HG03460 (cell line): Measurements from ENCODE around the gene CELSR1.

Source experiments
- ATAC-seq: cut with Tn5 transposase; IDR thresholded peaks from one replicate; pipeline ENCODE4 v1.9.1; 2021; ENCODE audit not compliant: unreplicated experiment

CELSR1 gene

DNA sequence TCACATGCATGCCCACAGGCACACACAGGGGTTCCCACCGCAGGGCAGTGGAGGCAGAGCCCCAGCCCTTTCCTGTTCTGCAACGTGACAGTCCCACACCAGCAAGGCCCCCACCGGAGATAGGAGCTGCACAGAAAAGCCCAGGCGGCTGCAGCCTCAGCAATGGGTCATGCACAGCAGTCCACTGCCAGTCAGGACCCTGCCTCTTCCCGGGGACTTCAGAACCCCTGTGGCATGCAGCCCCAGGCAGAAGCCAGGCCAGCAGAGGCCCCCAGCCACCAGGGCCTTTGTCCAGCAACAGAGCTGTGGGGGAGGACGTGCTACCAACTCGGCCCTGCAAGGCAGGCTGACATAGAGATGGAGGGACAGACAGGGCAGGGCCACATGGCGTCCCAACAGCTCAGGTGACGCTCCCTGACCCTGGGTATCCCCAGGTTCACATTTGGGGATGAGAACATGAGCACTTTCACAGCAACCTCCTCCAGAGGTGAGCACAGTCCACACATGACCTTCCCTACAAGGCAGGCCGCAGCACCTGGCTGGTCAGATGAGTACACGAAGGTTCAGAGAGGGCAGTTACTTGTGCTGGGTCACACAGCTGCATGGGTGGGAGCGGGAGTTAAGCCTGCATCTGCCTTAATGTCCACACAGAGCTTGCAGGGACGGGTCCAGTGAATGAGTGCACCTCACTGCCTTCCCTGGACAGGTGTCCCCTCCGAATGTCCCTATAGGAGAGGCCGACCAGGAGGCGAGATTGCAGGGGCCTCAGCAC lies 87.3 kb downstream of the CELSR1 start:
- no peak for ATAC-seq

DNA sequence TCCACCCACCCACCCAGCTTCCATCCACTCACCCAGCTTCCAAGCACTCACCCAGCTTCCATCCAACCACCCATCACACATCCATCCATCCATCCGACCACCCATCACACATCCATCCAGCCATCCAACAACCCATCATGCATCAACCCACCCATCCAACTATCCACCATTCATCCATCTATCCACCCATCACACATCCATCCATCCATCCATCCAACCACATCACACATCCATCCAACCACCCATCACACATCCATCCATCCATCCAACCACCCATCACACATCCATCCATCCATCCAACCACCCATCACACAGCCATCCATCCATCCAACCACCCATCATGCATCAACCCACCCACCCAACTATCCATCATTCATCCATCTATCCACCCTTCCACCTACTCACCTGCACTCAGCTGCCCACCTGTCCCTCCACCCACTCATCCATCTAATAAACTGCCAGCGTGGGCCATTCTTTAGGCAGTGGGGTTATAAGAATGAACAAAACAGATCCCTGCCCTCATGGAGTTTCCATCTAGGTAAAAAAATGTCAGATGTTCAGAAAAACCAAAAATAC lies 88.2 kb downstream of the CELSR1 start:
- ATAC-seq: no peak

DNA sequence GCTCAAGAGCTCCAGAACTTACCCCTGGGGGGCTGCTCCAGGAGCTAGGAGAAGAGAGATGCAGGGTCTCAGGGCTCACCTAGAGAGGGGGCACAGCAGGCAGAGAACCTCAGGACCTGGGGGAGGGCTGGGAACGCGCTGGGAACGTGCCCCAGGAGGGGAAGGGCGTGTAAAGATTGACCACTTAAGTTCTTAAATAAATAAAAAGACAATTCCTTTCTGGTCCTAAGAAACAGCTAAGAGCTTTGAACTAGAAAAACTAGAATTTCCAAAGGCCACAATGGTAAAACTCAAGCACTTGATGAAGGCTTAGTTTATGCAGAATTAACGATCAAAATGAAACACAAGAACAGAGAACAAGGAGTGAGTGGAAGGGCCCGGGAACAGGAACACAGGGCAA lies 89.1 kb downstream of the CELSR1 start:
- ATAC-seq: no peak

GRCh38 chr22:46447906-46448305 lies 89.5 kb downstream of the CELSR1 start:
- no peak for ATAC-seq

DNA sequence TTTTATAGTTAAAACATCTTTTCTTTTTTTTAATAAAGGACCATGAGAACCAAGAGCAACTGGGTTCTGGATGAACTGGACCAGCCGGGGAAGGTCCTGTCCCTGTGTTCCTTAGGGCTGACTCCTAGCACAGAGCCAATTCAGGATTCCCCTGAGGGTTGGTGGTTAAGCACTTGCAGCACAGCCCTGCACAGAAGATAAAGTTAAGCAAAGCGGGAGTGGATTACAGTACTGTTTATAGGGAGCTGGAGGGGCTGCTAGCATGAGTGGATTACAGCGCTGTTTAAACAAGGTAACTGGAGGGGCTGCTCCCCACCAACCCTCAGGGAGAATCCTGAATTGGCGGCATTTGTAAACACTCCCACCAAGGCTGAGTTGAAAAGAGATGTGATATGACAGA lies 90.6 kb downstream of the CELSR1 start:
- ATAC-seq: no peak

- ATAC-seq: no peak
Measured at GRCh38 chr22:46445771-46446420, 91.5 kb downstream of the CELSR1 start.

GRCh38 chr22:46444390-46444854 lies 93.0 kb downstream of the CELSR1 start:
- ATAC-seq: no peak

- ATAC-seq: no peak
Measured at GRCh38 chr22:46443850-46444389, 93.5 kb downstream of the CELSR1 start.

DNA sequence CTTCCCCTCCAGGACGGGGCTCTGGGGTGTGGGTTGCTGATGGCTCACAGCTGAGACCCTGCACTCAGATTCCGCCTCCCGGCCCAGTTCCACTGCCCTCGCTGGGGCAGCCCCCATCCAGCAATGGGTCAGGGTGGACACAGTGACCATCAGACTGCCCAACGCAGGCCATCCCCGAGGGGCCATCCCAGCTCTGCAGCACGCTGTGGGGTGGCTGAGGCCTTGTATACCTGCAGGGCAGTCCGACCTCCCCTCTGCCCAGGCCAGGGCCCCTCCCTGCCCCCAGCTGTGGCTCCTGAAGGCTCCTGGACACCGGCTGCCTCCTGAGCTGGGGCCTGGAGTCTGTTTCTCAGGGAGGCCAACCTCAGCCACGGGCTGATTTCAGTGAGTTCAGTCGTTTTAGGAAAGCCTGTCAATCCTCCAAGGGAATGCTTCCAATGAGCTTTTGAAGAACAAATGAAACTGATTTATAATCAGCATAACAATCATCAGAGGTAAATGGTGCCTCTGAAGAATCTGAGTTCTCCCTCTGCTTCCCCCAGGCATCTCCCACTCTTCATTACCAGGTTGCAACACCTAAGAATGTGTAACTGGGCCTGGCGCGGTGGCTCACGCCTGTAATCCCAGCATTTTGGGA lies 95.1 kb downstream of the CELSR1 start:
- ATAC-seq: no peak

DNA sequence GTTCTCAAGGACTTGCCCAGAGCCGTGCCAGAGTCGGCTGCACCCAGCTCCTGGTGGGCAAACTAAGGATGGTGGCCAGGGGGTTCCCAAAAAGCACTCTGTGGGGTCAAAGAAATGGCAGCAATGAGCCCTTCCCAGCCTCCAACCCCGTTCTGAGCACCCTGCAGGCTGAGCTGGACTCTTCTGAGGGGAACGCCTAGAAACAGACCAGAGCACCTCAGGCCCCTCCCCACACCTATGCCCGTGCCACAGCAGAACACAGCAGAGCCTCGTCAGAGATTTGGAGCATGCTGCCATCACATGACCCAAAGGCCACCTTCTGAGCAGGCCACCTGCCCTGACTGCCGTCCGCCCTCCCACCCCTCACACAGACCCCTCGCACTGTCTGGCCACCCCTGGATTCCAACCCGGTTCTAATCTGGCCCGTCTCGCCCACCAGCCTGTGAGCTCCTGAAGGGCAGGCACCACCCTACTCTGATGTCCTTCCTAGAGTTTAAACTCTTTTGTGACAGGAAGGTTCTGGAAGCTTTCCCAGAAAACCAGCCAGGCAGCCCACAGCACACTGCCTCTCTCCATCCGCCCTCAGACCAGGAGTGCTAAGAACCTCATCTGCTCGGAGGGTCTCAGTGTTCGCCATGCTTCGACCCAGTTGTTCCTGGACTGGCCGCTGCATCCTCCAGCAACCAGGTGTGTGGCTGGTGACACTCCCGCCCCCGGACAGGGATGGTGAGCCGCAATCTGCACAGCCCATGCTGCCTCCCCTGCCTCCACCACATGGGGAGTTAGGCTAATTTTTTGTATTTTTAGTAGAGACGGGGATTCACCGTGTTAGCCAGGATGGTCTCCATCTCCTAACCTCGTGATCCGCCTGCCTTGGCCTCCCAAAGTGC lies 97.6 kb downstream of the CELSR1 start:
- no peak for ATAC-seq

DNA sequence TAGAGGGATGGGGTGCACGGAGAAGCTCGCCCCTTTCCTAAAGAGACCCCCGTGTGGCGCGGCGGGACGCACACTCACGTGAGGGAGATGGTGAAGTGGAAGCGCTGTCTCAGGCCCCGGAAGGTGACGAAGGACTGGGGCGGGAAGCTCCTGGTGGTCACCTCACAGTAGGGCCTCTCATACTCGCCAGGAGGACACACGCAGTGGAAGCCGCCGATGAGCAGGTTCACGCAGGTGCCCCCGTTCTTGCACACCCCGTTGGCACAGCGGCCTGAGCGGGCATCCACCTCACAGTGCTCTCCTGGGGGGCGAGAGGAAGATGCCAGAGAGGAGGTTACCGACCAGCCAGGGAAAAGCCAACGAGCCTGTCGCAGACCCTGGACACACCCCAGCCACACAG lies 98.3 kb downstream of the CELSR1 start:
- no peak for ATAC-seq

DNA sequence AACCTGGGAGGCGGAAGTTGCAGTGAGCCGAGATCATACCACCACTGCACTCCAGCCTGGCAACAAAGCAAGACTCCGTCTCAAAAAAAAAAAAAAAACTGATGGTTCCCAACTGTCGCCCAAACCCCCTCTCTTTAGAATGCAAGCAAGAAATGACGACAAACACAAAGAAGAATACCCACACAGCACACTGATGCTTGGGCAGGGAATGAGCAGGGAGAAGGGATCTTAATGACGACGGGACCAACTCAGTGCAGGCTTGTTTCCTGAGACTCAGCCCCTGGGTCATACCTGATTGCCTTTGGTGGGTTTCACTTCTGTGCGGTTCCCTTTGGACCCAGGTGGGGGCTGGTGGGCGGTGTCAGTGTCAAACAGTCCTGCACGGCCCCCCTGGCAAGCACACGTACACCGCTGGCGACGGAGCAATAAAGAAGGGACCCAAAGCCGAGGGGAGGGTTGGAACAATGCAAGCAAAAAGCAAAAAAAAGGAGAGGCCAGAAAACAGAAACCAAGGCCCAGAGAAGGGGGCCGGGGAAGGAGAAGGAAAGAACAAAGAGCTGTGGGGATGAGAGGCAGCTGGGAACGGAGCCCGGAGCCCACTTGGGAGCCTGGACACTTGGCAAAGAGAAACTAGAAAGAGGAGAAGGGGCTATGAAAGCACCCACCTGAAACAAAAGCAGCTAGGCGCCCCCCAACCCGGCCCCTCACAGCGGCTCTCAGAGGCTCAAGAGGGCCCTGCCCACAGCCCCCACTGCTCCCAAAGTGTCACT lies 99.6 kb downstream of the CELSR1 start:
- ATAC-seq: no peak

DNA sequence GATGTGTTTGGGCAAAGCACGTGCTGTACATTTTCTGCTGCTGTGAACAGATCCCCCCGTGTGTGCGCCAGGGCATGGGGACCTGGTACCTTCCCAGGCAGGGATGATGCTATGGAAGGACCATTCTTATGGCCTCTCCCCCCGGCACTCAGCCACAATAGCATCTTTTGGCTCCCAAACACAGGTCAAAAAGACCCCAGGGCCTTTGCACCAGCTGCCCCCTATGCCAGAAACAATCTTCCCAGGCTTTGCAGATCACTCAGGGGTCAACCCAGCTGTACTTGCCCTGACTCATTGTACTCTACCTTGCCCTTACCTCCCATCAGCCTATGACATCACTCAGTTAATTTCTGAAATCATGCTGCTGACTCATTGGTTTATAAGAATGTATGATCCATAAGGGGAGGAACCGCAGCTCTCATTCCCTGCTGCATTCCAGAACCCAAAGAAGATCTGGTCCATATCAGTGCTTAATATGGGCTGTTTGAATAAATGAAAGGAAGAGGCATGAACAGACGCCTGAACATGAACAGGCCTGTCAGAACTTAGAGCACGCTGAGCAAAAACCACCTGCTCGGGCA lies 100.7 kb downstream of the CELSR1 start:
- ATAC-seq: no peak

- ATAC-seq: no peak
Measured at GRCh38 chr22:46433318-46433717, 104.1 kb downstream of the CELSR1 start.

GRCh38 chr22:46432164-46433068 lies 105.0 kb downstream of the CELSR1 start:
- ATAC-seq: no peak

- no peak for ATAC-seq
Measured at GRCh38 chr22:46430961-46431838, 106.2 kb downstream of the CELSR1 start.

DNA sequence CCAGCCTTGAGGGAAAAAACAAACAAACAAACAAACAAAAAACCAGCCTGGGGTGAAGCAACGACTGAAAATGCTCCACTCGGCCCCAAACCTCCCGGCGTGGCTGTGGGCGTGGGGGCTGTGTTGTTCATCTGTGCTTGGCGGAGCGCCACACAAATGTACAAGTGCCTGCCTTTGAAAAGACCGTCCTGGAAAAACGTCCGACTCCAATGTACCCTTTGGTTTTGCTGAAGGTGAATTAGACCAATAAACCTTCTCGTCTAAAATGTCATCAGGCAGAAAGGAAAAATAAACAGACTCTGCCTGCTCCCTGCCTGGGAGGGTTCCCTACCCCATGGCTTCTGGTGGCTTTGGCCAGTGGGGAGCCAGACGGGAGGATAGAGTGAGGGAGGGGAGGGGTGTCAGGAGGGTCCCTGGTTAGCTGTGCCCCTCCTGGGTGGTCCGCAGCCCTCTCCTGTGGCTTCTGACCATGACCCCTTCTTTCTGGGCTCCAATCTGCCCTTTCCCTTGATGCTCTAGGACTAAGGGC lies 108.0 kb downstream of the CELSR1 start:
- no peak for ATAC-seq
